ENCODE results near the gene TCERG1L.
"Not testable (repeated sequence)": the region's sequence is repeated elsewhere in the genome, so short reads cannot be mapped to it uniquely, and the experiment has no call there.

TCERG1L gene

DNA sequence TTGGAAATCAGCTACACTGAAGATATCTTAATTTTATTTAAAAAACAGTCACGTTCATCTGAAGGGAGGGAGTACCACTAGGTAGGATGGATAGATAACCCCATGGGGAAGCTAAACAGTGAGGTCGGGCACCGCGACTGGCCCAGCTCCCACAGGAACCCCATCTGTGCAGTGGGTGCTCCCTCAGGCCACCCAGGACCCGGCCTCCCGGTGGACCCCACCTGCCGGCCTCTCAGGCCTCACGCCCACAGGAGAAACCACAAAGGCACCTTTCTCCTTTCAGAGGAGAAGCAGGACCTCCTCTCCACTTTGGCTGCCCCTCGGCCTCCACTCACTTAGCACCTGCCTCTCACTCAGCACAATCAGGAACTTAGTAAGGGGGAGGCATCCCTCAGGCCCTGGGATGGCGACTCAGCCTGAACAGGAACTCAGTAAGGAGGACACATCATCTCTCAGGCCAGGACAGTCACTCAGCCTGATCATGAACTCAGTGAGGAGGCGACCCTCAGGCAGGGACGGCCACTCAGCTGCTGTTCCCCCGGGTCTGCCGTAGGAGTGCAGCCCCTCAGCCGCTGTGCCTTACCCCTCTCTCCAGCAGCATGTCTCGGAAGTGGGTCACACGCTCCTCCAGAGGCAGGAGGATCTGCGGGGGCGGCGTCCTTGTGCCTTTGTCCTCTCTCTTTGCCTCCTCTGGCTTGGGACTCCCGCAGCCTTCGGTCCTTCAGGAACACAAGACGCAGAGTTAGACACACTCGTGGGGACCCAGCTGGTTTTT is 195.1 kb downstream of the TCERG1L start:
- no peak for DNase-seq

DNA sequence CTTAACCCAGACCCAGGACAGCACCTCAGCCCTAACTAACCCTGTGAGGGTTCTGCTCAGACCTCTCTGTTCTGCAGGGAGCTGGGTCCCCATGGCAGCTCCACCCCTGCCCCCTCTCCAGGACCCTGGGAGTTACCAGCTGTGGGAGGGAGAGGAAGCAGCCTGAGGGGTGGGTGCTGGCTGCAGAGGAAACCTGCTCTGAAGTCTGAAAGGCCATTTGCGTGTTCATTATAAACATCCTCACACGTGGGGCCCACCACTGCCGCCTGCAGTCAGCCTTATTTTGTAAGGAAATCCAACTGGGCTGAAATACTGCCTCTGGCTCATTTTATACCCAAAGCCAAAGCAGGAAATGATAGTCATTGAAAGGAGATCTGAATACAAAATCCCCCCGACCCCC is 195.7 kb downstream of the TCERG1L start:
- DNase-seq = no peak

DNA sequence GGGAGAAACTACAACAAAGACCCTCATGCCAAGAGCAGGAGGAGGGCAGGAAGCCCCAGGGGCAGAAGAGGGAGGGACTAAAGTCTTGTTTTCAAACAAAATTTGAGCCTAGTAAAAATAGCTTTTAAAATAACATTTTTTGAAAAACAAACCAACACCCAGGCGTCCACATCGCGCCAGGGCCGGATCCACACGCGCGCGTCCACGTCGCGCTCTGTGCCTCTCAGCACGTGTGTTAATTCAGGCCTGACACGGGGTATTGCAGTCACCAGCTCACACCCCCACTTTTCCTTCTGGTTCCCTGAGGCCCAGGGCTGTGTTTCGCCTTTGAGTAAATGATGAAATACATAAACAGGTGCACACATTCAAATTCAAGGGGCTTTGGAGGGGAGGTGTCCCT is 196.2 kb downstream of the TCERG1L start:
- DNase-seq = no peak

DNA sequence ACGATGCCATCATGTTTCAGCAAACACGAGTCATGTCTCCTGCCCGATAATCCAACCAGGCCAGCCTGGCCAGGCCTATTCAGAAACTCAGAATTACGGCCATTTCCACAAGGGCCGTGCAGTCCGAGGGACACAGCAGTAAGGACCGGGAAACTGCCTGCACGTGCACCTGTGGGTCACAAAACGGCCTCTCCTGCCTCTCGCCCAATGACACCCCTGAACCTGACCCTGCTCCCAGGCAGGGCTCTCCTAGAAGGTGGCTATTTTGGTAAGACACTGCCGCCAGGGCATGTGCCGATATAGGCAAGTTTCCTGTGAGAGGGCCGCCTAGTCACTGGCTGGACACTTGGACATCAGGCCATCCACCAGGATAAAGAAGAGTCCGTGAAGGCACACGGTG is 196.7 kb downstream of the TCERG1L start:
- DNase-seq = no peak

DNA sequence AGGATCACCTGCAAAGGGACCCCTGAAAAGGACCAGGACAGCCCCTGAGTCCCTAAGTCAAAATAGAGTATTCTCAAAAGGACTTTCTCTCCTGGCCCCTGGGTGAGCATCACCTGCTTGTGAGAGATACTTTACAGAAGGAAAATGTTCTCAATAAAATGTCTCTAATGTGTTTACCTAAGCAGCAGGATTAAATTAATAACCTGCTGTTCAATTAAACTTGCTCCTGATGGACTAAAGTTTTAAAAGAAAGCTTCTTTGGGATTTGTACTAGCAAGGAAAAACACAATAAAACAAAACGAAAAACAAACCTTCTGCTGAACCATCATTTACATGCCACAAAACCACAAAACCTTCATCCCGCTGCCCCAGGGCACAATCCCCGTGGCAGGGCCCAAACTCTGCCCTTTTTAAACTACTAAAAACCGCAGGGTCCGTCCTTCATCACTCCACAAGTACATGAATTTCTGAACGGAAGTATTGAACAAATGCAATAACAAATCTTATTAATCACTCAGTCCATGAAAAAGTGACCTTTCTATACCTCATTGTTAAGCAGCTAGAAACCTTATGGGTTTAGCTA is 197.7 kb downstream of the TCERG1L start:
- DNase-seq = no peak

DNA sequence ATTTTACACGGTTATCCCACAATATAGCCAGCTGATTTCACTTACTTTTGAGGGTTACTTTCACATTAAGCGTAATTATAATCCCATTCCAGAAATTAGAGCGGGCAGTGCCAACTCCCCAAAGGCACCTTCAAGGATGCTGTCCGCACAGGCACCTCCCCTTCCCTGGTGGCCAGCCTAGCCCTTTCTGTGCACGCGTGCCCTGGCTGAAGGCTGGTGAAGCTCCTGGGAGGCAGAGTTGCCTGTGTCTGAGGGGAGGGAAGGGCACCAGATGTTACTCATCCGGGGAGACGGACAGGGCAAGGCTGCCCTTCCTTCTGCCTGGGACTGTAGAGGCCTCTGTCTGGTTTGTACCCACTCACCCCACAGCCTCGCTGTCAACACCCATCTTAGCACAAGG is 198.4 kb downstream of the TCERG1L start:
- no peak for DNase-seq

DNA sequence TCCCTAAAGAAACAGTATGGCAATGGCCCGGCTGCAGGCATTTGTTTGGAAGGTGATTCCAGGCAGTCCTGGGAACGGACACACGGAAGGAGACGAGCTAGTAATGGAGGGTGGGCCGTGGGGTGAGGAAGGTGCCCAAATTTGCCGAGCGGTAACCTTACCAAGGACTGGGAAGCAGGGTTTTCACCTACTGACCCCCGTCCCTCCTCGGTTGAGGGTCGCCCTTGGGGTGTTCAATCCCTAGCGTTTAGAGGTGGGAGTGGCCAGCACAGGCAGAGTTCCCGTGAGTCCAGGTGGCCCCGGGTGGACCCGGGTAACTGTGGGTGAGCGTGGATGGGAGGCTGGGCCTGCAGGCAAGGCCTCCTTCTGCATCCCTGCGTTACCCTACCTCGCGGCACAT is 198.8 kb downstream of the TCERG1L start:
- DNase-seq = no peak

DNA sequence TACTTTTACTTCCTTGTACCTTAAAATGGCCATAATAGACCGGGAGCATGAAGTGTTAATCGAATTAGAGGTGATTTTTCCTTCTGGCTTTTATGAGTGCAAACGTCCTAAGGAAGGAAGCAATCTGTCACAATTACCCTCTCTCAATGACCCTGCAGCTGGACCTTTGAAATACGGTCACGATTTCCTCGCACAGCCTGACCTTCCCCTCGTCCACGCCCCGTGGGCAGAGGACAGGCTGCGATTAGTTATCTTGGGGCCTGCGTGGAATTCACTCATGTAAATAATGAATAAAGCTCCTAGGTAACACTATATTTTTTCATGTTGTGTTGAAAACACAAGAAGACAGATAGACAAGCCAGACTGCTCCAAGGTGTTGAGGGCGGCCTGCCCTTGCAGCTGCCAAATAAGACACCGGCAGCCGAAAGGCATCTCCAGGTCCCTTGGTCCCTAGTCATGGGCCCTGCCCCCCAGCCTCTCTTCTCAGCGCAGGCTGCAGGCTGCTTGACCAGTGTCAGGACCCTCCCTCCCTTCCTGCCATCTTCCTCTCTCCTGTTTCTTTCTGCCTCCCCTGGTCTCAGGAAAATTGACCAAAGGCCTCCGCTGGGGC is 199.9 kb downstream of the TCERG1L start:
- no peak for DNase-seq

DNA sequence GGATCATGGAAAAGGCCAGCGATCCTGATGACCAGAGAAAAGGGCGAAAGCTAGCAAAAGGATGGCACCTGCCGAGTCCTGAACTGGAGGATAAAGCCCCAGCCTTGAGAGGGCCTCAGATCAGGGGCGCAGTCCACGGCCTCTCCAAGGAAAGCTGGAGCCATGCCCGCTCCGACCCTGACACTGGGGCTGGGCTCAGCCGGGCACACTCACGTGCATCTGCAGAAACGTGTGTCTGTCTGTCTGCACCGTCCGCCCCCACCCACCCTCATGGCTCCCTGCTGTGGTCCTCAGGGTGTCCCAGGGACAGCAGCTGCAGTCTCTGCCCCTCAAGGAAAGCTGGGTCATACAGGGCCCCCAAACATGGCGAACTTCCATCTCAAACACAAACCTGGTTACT is 200.5 kb downstream of the TCERG1L start:
- no peak for DNase-seq

DNA sequence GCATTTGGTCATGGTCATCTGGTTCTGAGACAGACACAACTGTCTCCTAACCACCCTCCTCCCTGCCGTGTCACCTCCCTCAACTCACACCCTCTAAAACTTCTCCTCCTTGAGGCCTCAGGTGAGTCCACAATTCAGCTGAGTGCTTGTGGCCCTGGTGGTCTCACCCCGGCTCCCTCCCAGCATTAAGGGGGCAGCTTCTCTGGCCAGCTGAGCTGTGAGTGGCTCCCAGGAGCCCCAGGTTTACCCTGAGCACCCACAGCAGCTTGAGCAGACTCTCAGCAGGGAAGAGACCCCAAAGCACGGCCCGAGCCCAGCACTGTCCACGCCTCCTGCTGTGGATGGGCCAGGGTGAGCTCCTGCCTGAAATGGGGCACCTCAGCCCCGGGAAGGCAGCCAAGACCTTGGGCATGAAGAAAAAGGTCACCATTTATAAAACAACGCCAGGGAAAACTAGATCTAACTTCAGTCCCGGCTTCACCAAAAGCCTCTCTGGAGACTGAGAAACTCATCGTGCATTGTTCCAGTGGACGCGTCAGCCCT is 201.2 kb downstream of the TCERG1L start:
- no peak for DNase-seq

DNA sequence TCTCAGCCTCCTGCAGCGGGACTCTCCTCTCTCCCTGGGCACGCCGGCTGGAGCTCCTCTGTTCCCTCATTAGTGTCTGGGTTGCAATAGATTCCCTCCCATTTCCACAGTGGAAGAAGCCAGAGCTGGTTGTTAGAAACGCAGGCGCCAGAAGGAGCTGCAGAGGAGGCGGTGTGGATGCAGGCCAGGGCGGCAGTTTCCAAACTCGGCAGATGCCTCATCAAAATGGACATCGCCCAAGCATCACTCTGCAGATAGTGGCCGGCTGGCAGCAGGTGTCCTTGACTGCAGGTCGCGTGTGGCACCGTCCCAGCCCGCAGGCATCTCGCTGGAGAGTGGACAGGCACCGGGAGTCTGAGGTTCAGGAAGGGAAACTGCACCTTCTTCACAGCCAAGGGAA is 201.8 kb downstream of the TCERG1L start:
- DNase-seq = no peak

DNA sequence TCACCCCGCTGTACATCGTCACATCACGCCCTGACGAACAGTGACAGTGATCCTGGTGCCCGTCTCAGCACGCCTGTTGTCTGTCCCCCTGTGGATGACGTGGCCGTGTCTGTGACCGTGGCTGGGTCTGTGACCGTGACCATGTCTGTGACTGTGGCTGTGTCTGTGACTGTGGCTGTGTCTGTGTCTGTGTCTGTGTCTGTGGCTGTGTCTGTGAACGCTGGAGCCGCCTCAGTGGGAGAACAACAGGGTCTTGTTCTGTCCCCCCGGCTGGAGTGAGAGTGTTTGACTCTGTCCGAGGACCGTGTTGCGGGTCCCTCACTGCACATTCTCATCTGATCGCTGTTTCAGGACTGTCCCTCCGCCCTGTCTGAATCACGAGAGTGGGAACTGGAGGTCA is 202.2 kb downstream of the TCERG1L start:
- no peak for DNase-seq

DNA sequence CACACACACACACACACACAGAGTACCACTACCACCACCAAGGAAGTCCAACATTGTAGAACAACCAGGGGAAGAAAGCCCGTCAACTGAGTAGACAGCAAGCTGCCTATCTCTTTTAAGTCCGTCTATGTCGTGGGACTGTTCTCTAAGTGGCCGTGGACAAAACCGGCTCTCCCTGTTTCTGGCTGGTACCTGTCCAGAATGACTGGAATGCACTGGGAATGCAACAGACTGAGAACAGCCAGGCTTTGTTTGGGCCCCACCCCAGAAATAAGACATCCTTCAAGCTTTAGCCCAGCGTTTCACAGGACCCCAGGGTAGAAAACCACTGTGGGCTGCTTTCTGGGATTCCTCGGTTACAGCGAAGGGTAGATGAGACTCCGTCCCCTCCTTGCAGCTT is 203.6 kb downstream of the TCERG1L start:
- no peak for DNase-seq

DNA sequence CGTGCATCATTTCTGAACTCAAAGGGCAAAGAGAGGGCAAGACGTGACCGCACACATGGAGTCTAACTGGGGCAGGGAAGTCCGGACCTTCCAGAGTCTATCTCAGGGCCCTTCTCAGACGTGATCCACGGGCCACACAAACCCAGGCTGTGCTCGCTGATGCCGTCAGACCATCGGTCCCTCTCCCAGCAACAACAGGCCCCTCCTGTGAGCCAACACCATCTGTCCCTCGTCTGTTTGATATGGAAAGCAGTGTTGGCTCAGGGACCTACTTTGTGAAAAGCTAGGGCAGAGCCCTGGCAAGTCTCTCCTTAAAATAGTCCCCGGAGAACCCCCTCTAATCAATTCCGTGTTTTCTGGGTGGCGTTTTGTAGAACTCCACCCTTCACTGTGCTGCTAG is 208.8 kb downstream of the TCERG1L start:
- DNase-seq = no peak

DNA sequence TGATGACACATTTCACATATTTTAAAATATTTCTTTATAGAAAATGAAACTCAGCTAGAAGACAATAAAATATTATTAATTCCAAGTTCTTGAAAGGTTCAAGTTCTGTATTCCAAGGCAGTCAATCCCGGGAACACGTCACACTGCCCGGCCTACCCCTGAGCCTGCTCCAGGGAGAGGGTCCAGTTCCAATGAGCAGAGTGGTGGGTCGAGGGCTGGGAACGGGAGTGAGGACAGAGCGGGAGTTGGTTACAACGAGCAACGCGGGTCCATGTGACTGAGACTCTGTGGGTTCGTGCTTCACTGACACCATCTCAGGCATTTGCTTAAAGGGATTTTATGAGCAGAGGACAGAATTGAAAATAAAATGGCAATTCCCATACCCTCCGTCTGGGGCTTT is 209.4 kb downstream of the TCERG1L start:
- no peak for DNase-seq

DNA sequence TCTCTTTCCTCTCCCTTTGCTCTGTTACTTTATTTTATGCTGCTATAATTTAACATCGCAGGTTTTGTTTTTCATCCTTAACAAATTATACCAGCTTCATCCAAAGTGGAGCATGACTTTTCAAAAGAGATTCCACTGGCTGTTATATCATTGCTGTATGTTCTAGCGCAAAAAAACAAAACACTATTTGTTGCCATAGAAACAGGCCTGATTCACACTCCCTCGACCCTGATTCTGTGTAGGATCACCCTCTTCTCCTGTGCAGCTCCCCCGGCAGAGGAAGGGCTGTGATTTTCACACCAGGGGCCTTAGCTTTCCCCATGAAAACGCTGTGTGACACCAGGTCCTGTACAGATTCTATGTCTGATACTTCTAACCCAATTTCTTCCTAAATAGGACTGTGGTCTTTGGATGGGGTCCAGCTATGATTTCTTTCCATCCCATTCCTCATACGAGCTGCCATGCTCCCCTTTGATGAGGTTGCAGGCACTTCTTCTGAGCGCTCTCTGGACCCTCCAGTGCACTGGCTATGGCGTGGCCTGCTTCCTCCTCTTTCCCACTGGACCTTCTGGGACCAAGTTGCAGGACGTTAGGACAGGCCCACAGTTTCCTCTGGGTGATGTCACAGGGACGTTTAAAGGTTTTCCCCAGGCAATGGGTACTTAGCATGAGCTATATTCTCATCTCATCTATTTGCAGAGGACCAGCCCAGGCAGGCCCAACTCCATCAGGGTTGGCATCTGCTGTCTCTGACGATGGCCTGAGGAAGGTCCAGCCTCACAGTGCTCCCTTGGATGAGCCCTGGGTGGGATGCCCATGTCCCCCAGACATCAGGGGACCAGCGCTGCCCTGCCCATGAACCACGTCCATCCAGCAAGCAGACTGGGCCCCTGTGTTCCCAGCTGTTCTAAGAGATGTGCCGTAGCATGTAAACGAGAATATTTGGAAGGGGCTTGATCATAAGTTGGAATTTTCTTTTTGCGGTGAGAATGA is 210.8 kb downstream of the TCERG1L start:
- DNase-seq = not testable (repeated sequence)

DNA sequence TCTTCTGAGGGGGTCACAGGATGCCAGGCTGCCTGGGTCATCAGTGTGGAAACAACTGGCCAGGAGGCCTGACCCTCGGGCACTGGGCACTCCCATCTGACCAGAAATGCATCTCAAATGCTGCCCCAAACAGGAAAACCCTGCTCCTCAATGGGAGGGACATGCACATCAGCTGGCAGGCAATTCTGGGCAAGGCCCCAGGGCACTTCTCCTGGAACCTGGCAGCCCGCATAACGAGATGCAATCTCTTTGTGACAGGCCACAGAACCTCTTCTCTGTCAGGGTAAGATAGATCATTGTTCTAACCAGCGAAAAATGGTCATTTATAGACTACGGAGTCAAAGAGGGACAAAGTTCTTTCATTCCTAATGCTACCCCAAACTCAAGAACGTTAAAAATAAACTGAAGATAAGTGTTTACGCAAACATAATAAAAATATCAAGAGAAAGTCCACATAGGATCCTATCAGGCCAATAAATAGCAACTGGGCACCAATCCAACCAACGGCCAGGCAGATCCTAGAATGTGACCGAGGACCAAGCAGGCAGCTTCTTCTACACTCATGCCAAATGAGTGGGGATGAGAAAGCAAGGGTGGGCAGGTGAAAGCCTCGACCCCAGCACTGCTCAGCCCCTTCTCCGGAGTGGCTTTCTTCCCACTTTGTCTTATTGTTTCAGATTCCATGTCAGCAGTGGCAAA is 212.3 kb downstream of the TCERG1L start:
- peak; percentile 2 for DNase-seq

DNA sequence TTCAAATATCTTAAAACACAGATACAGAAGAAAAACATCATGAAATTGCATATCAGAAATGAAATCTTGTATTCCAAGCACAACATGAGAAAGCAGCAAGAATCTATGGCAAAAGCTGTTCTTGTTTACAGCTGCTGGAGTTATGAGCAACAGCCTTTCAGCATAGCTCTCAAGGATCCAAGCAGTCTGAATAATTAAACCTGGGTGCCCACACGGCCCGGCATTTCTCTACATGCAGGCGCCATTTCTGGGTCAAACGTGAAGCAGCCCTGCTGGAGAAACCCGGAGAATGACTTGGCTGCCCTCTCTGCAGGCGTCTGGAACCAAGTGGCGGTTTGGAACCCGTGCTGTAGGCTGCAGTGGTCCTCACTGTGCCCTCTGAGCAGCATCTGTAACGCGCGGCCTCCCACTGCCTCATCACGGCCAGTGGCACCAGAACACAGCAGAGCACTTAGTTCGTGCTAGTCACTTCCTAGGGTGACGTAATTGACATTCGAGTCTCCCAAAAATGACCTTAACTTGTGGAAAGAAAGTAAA is 213.0 kb downstream of the TCERG1L start:
- DNase-seq = no peak

DNA sequence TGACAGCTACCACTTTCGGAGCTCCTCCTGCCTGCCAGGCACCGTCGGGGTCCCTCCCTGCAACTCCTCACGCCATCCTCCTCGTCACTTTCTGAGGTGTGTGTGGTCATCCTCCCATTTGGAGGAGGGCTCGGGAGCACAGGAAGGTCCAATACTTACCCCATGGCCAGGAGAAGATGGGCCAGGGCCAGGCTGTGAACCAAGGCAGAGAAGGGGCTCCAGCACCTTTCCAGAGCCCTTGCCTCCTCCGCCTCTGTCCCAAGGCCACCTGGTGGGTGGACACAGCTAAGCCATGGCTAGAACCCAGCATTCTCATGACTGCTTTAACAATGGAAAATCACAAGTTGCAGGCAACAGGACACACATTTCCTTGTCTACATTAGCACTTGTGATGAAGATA is 215.5 kb downstream of the TCERG1L start:
- no peak for DNase-seq

DNA sequence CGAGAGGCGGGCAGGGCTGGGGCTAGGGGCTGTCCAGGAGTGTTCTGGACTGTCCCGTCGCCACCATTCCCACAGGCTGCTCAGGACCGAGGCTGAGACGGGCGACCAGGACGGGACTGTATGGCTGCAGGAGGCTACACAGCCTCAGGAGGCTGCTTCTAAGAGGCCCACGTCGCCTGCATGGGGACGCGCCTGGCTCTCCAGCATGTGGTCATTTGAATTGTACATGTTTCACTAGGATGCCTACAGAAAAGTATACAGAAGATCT is 216.3 kb downstream of the TCERG1L start:
- DNase-seq = no peak

DNA sequence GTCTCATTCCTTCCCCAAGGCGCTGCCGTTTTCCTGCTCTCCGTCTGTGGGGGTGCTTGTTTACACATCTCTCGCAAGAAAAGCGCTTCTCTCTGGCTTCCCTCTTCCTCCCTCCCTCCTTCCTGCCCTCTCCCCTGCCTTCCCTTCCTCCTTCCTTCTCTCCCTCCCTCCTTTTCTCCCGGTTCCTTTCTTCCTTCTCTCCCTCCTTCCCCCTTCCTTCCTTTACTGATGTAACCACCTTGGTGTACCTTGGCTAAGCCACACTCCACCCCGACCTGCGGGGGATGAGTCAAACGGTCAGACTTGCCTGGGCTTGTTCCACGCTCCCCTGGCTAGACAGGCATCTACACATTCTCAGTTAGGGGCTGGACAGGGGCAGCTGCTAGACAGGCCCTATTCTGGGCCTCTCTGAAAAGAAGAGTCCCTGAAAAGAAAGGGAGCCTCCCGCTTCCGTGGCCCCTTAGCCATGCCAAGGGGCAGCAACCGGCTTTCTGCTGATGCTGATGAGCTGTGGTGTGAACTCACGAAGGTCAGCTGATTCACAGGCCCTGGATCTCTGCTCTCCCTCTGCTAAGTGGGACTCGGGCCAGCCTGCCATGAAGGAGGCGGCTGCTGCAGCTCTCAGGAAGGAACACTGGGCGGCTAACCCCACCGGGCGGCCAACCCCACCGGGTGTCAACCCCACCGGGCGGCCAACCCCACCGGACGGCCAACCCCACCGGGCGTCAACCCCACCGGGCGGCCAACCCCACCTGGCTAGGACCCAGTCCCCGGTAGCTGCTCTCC is 216.8 kb downstream of the TCERG1L start:
- DNase-seq = peak; percentile 19

Measured in SHP77 treated with DMSO at 0.1 percent for 48 hours (cell line).